HG03108 (cell line): Measurements from ENCODE around the gene DOCK10.
"Not testable (repeated sequence)": the region's sequence is repeated elsewhere in the genome, so short reads cannot be mapped to it uniquely, and the experiment has no call there.

Experiments used
- ATAC-seq: cut with Tn5 transposase; IDR thresholded peaks from one replicate; pipeline ENCODE4 v1.9.1; 2021; ENCODE audit warnings: moderate library complexity; ENCODE audit not compliant: unreplicated experiment

Gene DOCK10

DNA sequence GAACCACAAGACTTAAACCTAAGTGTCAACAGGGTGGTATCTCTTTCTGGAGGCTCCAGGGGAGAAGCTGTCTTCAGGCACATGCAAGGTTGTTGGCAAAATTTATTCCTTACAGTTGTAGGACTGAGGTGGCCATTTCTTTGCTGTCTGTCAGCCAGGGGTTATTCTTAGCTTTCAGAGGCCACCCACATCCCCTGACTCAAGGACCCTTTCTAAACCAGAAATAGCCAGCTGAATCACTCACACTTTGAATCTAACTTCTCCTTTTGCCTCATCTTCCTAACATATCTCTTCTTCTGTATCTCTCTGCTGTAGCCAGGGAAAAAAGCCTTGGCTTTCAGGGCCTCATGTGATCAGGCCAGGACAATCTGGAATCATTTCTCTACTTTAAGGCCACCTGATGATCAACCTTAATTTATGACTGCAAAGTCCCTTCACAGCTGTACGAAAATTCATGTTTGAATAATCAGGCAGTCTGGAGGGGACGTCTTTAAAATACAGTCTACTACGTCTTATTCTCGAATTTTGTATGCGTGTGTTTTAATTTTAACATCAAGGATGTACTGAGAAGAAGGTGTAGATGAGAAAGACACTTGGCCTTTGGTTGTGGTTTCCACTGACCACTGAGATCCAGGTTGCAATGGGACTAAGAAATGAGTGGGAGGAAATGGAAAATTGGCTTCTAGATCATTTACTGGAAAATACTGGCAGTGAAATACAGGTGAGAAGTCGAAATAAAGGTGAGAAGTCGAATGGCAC is 90.4 kb downstream of the DOCK10 start:
- no peak for ATAC-seq

DNA sequence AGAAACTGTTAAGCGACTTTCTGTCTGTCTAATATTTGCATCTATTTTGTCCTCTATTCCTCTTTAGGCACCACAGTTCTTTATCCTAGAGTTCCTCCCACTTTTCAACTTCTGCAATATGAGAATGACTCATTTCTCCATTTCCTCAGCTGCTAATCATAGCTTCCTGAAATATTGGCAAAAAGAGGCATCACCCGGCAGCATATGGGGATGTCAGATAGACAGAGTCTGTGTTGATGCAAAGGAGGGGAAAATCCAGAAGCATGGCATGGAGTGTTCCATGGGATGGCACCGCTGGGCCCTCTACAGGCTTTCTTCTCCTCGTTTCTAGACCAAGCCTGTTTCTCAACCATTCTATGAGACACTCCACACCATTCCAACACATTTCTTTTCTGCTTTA is 93.4 kb downstream of the DOCK10 start:
- ATAC-seq, result no peak

DNA sequence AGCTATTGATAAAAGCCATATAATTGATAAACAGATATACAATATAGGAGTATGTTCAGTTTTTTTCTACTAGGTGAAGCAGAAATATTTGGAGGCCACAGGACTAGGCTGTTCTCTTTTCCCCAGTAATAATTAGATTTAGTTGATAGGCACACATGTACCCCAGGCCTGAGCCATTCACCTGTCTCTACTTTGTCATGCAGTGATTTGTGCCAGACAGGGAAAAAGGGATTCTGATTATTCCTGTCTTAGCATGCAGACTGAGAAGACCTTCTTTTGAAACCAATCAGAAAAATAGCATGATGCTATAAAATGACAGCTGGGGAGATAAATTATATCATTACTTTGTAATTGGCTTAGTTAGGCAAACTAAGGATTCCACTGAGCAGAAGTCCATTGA is 94.3 kb downstream of the DOCK10 start:
- ATAC-seq, result no peak

DNA sequence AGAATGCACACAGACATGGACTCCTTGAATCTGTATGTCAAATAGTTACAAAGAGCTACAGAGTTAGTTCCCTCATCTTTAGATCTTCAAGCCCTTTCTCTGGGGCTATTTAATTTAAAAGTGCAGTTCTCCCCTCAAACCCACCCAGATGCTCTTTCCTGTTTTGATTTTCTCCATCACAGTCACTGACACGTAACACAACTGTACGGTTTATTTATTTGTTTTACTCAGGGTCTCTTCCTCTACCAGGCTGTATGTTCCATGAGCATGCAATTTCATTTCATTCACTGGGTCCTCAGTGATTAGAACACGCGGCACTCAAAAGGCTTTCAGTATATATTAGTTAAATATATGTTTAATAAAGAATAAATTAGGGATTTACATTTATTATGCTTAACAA is 94.7 kb downstream of the DOCK10 start:
- no peak for ATAC-seq

DNA sequence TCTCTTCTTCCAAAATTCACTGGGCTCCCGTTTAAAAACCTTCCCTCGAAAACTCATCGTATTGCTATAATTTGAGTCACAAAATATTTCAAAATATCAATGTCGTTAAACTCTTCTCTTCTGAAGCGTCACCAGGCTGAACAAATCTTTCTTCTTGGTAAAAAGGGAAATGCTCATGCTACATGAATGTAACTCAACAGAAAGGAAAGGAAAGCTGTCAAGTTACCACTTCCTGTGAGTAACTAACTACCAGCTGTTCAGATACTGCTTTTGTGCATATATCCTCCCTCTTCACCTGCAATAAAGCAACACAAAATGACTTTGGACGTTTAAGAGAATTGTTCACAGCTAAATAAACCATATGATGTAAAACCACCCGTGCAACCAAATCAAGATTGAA is 95.4 kb downstream of the DOCK10 start:
- peak; percentile 74 for ATAC-seq

DNA sequence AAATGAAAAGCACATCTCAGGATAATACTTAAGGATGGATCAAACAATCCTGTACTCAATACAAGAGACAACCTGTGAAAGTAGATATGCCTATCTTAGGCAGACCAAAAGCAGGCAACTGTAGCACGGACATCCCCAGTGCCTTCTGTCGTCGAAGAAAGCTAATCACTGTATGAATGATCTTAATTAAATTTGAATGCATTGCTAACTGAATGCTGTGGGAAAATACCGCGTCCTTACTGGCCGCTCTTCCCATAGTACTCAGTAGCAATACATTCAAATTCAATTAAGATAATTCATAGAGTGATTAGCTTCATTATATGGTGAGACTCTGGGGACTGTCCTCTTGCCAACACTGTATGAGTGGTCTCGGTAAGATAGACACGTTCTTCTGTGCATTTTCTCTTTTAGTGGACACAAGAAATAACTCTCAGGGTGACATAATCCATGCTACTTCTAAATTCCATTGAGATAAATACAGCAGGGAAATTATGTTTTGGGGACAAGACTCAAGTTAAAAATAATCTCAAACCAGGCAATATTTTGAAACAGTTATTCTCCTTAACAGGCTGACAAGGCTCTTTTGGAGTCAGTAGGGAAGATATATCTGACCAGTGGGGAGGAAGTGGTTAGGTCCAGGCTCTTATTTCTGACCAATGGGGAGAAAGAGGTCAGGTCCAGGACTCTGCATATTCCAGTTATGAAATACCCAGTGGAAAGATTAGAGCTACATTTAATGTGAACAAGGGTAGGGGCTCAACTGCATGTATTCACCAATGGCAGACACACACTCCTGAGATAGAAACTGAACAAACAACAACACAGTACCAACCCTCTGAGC is 97.3 kb downstream of the DOCK10 start:
- ATAC-seq, result no peak

DNA sequence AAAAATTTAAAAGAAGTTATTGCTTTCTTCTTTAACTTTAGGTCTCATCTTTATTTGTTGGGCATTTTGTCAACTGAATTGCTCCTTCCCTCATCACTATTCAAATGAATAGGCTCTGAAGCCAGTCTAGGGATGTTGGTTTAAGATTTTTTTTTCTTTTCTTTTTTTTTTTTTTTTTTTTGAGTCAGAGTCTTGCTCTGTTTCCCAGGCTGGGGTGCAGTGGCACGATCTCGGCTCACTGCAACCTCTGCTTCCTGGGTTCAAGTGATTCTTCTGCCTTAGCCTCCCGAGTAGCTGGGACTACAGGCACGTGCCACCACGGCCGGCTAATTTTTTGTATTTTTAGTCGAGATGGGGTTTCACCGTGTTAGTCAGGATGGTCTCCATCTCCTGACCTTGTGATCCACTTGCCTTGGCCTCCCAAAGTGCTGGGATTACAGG is 98.6 kb downstream of the DOCK10 start:
- ATAC-seq, result not testable (repeated sequence)

DNA sequence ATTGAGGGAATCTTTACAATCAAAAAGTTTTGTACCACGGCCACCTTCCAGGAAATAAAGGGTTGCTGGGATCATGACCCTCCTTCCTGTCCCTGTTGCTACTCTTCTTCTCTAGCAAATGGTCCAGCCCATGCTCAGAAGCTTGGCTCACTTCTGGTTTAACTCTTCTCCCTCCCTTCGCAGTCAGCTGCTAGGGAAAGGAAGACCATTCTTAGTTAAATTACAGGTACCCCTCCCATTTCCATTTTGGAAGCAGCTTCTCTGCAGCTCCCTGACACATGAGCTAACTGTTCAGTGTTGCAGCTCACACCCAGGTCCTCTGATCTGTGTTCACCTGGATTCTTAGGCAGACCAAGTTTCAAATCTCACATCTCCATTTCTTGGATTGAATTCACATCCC is 100.3 kb downstream of the DOCK10 start:
- no peak for ATAC-seq

DNA sequence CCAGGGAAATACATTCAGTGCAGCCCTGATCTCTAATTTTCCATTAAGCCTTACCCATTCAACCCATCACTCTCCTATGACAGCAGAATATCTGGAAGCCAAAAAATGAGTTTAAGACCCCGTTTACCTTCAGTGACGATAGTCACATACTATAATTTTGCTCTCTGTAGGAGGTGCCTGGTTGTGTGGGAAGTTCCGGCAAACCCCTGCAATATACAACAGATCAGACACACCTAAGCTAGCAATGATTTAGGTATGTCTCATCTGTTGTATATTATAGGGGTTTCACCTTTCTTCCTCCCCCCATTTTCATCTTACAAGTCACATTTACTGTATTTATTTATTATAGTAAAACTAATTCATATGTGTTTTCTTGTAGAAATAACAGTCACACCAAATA is 101.7 kb downstream of the DOCK10 start:
- no peak for ATAC-seq

DNA sequence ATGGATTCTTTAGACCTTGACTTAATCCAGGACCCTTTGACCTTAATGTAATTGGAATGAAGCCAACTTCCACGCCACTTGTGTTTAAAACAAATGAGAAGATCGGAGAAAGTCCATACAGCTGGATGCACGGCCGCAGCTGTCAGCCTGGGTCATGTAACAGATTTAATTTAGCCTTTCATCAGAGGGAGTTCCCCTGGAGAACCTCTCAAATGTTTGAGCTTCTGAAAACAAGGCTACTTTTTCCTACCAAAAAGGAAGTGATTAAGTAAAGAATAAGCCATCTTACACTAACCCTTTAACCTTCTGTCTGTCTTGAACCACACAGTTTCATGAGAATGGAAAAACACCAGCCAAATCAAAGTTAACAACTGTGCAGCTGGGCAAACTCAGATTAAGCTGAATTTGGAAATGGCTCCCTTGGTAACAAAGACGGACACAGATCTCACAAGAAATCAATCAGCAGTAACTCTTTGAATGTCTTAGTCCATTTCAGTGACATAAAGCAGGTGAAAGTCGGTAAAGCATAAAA is 103.6 kb downstream of the DOCK10 start:
- peak; percentile 38 for ATAC-seq

DNA sequence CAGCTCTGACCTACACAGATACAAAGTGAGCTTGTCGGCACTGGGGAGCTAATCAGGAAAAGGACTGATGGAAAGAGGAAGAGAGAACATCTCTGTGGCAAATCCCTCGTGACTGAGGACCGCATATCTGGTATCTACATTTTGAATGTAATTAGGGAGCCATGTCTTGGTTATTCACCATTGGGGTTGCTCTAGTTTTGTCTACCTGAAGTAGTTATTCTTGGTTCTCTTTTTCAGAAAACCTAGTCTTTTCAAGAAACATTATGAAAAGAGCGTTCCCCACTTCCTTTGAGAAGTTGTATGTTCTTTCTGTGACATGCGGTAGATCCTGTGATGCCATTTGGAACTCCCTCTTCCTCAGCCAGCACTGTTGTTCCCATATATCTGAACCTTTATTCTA is 104.4 kb downstream of the DOCK10 start:
- ATAC-seq, result peak; percentile 92

DNA sequence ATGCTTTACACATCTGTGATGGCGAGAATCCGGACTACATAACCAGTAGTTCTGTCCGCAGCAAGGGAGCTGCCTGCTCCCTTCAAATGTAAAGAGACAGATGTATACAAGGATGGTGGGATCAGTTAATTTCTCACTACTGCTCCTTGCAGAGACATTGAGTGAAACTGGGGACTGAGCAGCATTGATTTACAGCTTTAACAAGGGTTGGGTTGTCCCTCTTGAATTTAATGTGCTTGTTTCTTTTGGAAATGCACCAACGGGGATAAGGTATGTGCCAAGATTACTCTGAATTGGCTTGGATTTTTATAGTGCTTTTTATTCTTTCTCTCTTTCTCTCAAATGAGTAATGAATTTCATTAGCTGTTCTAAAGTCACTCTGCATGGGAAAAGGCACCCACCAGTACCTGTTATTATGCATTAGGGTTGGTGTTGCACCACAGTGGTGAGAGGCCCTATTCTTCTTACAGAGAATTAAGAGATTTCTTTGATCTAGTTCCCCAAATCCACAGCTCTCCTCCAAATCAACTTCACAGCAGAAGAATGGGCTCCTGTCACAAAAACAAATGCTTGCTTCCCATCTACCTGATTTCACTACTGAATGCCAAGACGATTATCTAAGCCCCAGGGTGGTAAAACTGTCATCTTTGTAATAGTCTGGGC is 107.6 kb downstream of the DOCK10 start:
- no peak for ATAC-seq

DNA sequence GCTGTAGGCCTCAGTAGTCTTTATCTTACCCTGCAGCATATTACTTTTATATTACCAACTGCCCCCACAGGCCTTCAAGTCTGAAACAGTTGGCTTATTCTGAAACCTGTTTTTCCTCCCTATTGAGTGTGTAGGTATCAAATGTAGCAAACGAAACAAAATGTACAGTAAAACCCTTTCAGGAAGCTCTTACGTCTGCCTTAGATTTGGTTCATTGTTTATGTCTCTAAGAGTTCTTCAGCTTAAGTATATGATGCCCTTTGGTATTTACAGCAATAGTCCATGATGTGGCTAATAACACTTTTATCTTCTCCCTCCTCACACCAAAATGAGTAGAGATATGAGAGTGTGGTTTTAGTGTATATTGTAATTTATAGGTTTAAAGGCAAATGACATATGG is 108.8 kb downstream of the DOCK10 start:
- ATAC-seq, result no peak

DNA sequence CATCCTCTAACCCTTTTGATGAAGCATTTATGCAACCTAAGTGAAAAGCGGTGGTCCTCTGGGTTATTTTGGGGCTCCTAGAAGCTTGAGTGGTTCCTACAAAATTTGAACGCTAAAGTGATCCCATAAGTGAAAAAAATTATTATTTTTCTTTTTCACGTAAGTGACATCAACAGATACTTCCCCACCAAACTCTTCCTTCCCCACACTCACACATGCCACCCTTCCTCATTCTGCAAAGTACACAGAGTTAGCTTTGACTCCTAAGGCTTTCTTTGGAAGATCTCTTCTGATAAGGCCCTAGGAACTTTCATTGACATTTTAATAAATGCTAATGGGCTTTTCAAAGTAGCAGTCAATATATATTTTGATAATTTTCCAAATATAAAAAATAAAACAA is 109.7 kb downstream of the DOCK10 start:
- ATAC-seq, result no peak

DNA sequence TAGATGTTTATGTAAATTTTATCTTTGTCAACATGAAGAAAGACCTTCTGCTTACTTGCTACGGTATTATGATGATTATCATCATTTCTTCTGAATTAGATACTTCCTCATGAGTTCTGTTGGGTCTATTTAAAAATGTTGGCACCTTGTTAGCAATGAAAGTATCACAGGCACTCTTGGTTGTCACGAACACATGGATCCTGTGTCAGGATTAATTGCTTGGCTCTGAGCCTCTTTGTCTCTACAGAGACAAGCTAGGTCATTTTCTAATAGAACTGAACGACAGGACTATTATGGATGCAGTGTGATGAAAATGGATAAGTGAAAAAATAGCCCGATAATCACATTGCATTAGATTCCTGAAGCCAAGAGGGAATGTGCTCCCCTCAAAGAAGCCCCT is 110.3 kb downstream of the DOCK10 start:
- ATAC-seq, result no peak

DNA sequence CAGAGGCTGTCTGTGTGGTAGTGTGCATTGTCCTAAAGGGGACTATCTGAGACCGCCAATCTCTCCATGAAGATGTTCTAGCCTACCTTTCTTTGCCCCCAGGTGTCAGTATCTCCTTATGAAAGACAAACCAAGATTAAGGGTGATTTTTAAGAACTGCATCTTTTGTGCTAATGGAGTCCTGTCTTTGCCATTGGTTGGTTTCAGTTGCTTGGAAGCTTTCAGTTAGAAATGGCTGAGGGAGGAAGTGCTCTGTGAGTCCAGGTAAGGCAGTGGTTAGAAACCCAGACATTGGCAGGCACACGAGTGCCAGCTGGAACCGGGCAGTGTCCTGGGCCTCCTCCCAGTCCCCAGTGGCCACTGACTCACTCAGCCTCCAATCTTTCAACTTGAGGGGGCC is 111.3 kb downstream of the DOCK10 start:
- ATAC-seq, result no peak

DNA sequence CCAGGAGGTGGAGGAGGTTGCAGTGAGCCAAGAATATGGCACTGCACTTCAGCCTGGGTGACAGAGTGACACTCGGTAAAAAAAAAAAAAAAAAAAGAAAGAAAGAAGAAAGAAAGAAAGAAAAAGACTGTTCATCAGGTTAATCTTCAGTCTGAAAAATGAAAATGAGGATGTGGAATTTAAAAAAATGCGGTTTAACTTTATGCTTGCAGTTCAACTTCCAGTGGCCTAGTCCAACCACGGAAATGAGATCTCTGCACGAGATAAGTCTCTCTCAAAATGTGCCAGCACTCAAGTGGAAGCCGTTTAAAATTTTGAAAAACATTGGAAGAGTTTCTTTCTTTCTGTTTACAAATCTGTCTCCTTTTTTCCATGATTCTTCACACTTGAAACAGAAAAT is 112.1 kb downstream of the DOCK10 start:
- peak; percentile 27 for ATAC-seq

DNA sequence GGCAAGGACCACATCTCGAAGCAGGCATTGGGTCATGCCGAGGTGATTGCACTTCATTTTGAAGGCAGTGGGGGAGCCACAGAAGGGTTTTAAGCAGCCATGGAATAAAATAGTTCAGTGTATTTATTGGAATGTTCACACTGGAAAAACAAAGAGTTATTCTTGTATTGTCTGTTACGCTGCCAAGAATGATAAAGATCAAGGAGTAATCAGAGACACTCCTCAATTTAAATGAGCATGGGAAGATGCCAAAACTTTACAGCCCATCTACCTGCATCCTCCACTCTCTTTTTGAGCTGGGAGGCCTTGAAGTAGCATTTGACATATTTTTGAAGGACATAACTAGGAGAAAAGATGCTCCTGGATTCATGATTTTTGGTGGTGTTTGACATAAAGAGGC is 112.8 kb downstream of the DOCK10 start:
- no peak for ATAC-seq

DNA sequence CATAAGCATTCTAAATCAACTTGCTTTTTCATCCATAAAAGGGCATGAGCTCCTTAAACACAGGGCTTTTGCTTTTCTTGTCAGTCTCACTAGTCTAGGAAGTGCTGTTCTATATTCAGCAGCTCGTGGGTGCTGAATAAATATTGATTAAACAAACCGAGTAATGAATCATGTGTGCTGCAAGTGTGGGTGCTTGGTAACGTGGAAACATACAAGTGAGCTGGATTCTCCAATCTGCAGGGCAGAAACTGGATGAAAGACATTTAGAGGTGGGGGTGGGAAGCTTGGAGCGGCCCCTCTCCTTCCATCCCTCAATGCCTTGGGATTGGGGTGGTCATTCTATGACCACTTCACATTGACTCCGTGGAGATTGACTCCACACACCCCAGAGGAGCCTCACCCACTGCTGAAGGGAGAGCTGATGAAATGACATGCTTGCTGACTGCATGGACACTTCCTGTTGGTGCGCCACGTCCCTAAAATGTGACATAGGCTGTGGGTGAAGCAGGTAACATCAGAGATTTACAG is 114.6 kb downstream of the DOCK10 start:
- ATAC-seq, result no peak

DNA sequence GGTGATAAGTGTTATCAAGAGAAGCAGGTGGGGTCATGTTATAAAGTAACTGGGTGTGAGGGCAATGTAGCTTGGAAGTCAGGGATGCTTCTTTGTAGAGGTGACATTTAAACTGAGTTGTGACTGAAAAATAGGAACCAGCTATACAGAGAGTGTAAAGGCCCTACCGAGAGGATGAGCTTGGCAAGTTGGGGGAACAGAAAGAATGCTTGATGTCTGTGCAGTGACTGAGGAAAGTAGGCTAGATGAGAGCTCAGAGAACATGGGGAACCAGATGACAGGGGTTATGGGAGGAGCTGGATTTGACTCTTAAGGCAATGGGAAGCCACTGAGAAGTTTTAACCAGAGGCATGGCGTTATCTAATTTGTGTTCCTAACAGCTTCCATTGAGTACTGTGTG is 115.3 kb downstream of the DOCK10 start:
- ATAC-seq, result no peak

DNA sequence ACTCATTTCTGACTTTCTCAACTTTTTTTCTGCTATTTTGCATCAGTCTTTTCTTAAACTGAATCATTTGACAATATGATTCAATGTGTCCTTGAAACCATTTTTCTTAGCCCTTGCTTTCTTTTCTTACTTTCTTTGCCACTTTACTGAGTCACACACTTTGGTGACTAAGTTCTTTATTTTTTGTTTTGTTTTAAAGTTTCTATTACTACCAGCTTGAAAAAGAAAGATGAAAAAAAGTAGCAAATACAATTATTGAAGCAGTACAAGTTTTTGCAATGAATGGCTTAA is 116.5 kb downstream of the DOCK10 start:
- no peak for ATAC-seq
